Caco-2 (cell line): ENCODE measurements around the gene ATP2B1. TPM values are rescaled to one million over a fixed set of nuclear protein-coding genes. Genes with fewer than 3 reads are reported as not detected.
A peak's percentile ranks its signal among the peaks of the same experiment; 100 is the strongest.
"Not testable (repeated sequence)": the region's sequence is repeated elsewhere in the genome, so short reads cannot be mapped to it uniquely, and the experiment has no call there.

Experiments
- BruUV-seq: library from RNA; stranded (reverse); fragments of 400-500 nt; replicated peaks from 2 replicates; lab custom pipeline; 2021; lab: Mats Ljungman, UMichigan
- CTCF ChIA-PET: fragments of 300-600 bp; sonication (Branson Sonifier 250); formaldehyde crosslinking; loops from one replicate; lab custom pipeline; 2022; ENCODE audit warnings: antibody characterized with exemption; lab: Charles Lee
- POLR2A ChIA-PET: fragments of 300-600 bp; sonication (Branson Sonifier 250); formaldehyde crosslinking; loops from one replicate; lab custom pipeline; 2022; ENCODE audit warnings: antibody characterized with exemption; lab: Charles Lee
- DNase-seq, 2 experiments: peaks; one replicate each; pipeline versions ENCODE4 v3.0.0 to v3.0.0-alpha.2; 2020 to 2022
- H3K27me3 ChIP-seq: replicated peaks from 2 replicates; pipeline ENCODE4 v1.6.0; 2011; ENCODE audit warnings: low read length; ENCODE audit not compliant: control insufficient read depth, insufficient read depth
- H3K36me3 ChIP-seq: 2 replicates; pipeline ENCODE4 v1.5.1; 2011; ENCODE audit warnings: low read length; ENCODE audit not compliant: control insufficient read depth, insufficient read depth
- H3K4me1 ChIP-seq: fragments of 250-450 bp; sonication (Bioruptor Pico); 2 replicates; pipeline ENCODE4 v1.5.1; 2020; ENCODE audit warnings: mild to moderate bottlenecking
- H3K4me3 ChIP-seq: 2 replicates; pipeline ENCODE4 v1.5.1; 2011; ENCODE audit warnings: low read depth, mild to moderate bottlenecking, control low read depth, low read length
- H3K9me3 ChIP-seq: fragments of 250-450 bp; sonication (Bioruptor Pico); 2 replicates; pipeline ENCODE4 v1.5.1; 2020; ENCODE audit warnings: mild to moderate bottlenecking, moderate library complexity
- H3K27ac Mint-ChIP-seq: one replicate; pipeline ENCODE4 v1.8.0; 2022; ENCODE audit warnings: mixed read lengths; ENCODE audit not compliant: unreplicated experiment
- H3K27me3 Mint-ChIP-seq: one replicate; pipeline ENCODE4 v1.8.0; 2022; ENCODE audit warnings: mixed read lengths; ENCODE audit not compliant: insufficient read depth, unreplicated experiment
- H3K36me3 Mint-ChIP-seq: one replicate; pipeline ENCODE4 v1.8.0; 2022; ENCODE audit warnings: mild to moderate bottlenecking, mixed read lengths; ENCODE audit not compliant: insufficient read depth, unreplicated experiment
- H3K4me1 Mint-ChIP-seq: one replicate; pipeline ENCODE4 v1.8.0; 2022; ENCODE audit warnings: low read depth, mixed read lengths; ENCODE audit not compliant: unreplicated experiment
- H3K4me3 Mint-ChIP-seq: one replicate; pipeline ENCODE4 v1.8.0; 2022; ENCODE audit warnings: mild to moderate bottlenecking, moderate library complexity, mixed read lengths; ENCODE audit not compliant: unreplicated experiment
- H3K9me3 Mint-ChIP-seq: one replicate; pipeline ENCODE4 v1.8.0; 2022; ENCODE audit warnings: mixed read lengths; ENCODE audit not compliant: unreplicated experiment
- CTCF ChIP-seq, 2 experiments: fragments of 200-600 bp in 1 of 2; IDR thresholded peaks; 1 replicate in 1 of 2; 2 replicates in 1 of 2; pipeline versions ENCODE4 v1.5.1 to v1.8.0; 2011 to 2022; ENCODE audit warnings: antibody characterized with exemption in 1 of 2, control low read depth in 1 of 2, inconsistent platforms in 1 of 2, low read depth in 1 of 2, low read length in 1 of 2, mild to moderate bottlenecking in 1 of 2, moderate library complexity in 1 of 2; ENCODE audit not compliant: insufficient read depth in 1 of 2, severe bottlenecking in 1 of 2, unreplicated experiment in 1 of 2
- intact Hi-C: fragments of 100-400 bp; cut with micrococcal nuclease; formaldehyde crosslinking; loops from one replicate; pipeline ENCODE4 v1.10.0; 2022; ENCODE audit not compliant: unreplicated experiment
- total RNA-seq: library from RNA; stranded (reverse); gene quantifications from 2 replicates; pipeline ENCODE4 v1.2.3, GENCODE V29; 2022

ATP2B1 gene
- total RNA-seq, 1 experiment from 2014 or later: 107 TPM

DNA sequence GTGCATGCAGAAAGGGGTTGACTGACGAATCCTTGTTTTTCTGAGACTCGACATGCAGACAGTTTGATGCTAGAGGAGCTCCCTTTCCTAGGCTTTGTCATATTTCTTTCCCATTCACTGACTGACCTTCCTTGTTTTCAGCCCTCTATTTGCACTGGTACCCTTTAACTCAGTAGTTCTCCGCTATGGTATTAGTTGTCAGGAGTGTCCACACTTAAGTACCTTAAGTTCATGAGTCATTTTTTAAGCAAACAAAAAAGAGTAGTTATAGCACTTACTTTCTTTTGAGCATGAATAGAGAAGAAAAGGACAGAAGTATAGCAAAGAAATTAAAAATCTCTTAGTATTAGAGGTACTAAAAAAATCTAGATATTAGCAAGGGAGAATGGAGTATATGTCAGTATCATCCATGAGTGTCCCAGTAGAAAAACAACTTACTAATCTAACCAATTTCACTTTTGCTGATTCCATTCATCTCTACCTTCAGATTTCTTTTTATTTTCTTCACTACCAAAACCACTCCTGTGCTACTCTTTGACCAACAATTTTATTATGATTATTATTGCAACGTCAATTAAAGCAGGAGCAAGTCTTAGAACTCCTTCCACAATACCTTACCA, 8.3 kb downstream of the ATP2B1 start:
- Mint-ChIP-seq H3K4me3 (no peak overlapping the region), H3K27me3 (no peaks in the 10 kb centered on the region), H3K4me1 (peaks cover 33% of the 10 kb centered on the region), H3K27ac (no peak overlapping the region), H3K9me3 (no peaks in the 10 kb centered on the region), H3K36me3 (peaks cover 6% of the 10 kb centered on the region)
- Histone ChIP-seq H3K27me3 (no peaks in the 10 kb centered on the region), H3K36me3 (no peaks in the 10 kb centered on the region), H3K9me3 (no peaks in the 10 kb centered on the region), H3K4me3 (no peak overlapping the region), H3K4me1 (peaks cover 40% of the 10 kb centered on the region)
- no peak for DNase-seq
- no TSS peak for BruUV-seq
- TF ChIP-seq CTCF (IDR thresholded peaks at IDR 0.05; ENCODE audit: insufficient read depth in 1 of 2, low read depth in 1 of 2, low read length in 1 of 2, severe bottlenecking in 1 of 2, unreplicated experiment in 1 of 2): no peak
- CTCF ChIA-PET: interaction anchor here (0.5 kb wide), 1 partner anchor 229 kb away, joined by 4 read pairs; no protein-coding TSS in a partner anchor
- intact Hi-C loops: loop anchor here (2.0 to 10.0 kb wide), 2 partner anchors 158 to 346 kb away; partner anchors contain the start of gene DUSP6
- POLR2A ChIA-PET: no interaction called here

DNA sequence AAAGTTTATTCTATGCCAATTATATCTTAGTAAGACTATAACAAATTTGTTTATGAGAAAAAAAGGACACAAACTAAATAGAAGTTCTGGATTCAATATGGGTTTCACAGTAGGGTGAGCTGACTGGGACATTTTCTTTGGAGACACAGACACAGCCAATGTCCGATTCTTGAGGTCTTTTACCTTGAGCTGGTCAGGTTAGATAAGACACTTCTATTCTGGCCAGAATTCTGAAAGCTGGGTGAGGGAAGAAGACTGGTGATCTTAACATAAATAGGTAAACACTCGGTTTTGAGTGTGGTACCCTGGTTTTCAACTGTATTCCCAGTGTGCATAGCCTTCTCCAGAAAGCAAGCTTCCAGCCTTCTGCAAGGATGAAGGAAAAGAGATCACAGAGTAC, 10.0 kb downstream of the ATP2B1 start:
- no peak for TF ChIP-seq CTCF (IDR thresholded peaks at IDR 0.05; ENCODE audit: insufficient read depth in 1 of 2, low read depth in 1 of 2, low read length in 1 of 2, severe bottlenecking in 1 of 2, unreplicated experiment in 1 of 2)
- Histone ChIP-seq H3K36me3 (no peaks in the 10 kb centered on the region), H3K9me3 (no peaks in the 10 kb centered on the region), H3K4me1 (peaks cover 41% of the 10 kb centered on the region), H3K4me3 (no peak overlapping the region), H3K27me3 (no peaks in the 10 kb centered on the region)
- POLR2A ChIA-PET: interaction anchor here (0.5 kb wide), 1 partner anchor 345 kb away, joined by 3 read pairs; no protein-coding TSS in a partner anchor
- CTCF ChIA-PET: no interaction called here
- Mint-ChIP-seq H3K36me3 (peaks cover 6% of the 10 kb centered on the region), H3K27me3 (no peaks in the 10 kb centered on the region), H3K9me3 (no peaks in the 10 kb centered on the region), H3K4me3 (no peak overlapping the region), H3K4me1 (peaks cover 38% of the 10 kb centered on the region), H3K27ac (no peak overlapping the region)
- intact Hi-C loops: no loop called here
- DNase-seq: no peak
- BruUV-seq: no TSS peak

- intact Hi-C loops, POLR2A ChIA-PET, H3K27me3 ChIP-seq, H3K27ac Mint-ChIP-seq, H3K4me3 ChIP-seq, BruUV-seq, H3K36me3 ChIP-seq, H3K36me3 Mint-ChIP-seq, H3K4me3 Mint-ChIP-seq, CTCF ChIA-PET, H3K9me3 Mint-ChIP-seq, H3K9me3 ChIP-seq, H3K27me3 Mint-ChIP-seq: not testable (repeated sequence)
- peaks cover 34% of the 10 kb centered on the region for H3K4me1 Mint-ChIP-seq
- peak in 1 of 2 experiments; percentile 7 for DNase-seq
- peaks cover 36% of the 10 kb centered on the region for H3K4me1 ChIP-seq
Measured at GRCh38 chr12:89697728-89698127, 10.9 kb downstream of the ATP2B1 start.
